IPS-18a (cell line): ENCODE measurements around the gene SHC1.

Experiments used
- H3K27ac ChIP-seq: one replicate; pipeline ENCODE4 v1.5.1; 2013; ENCODE audit warnings: low read length
- H3K27me3 ChIP-seq: one replicate; pipeline ENCODE4 v1.6.1; 2013; ENCODE audit warnings: mild to moderate bottlenecking, low read length; ENCODE audit not compliant: control insufficient read depth, insufficient read depth
- H3K36me3 ChIP-seq: one replicate; pipeline ENCODE4 v1.6.1; 2013; ENCODE audit warnings: low read depth, low read length; ENCODE audit not compliant: control insufficient read depth
- H3K4me1 ChIP-seq: one replicate; pipeline ENCODE4 v1.6.1; 2013; ENCODE audit warnings: low read depth, low read length; ENCODE audit not compliant: control insufficient read depth
- H3K4me3 ChIP-seq: one replicate; pipeline ENCODE4 v1.5.1; 2013; ENCODE audit warnings: low read length
- H3K9ac ChIP-seq: one replicate; pipeline ENCODE4 v1.6.1; 2013; ENCODE audit warnings: mild to moderate bottlenecking, low read length, moderate library complexity
- H3K9me3 ChIP-seq: one replicate; pipeline ENCODE4 v1.6.1; 2013; ENCODE audit warnings: low read depth, low read length; ENCODE audit not compliant: control insufficient read depth

The SHC1 gene

GRCh38 chr1:154970631-154971340 lies at the start of gene SHC1:
TSS of gene SHC1 (minus strand) at chr1:154970747. CDS start at chr1:154970526, 221 bp downstream.
- no peaks in the 10 kb centered on the region for H3K9me3 ChIP-seq
- peak within 1 kb of the TSS; percentile 82 for H3K27ac ChIP-seq
- H3K27me3 ChIP-seq, result no peaks in the 10 kb centered on the region
- H3K4me1 ChIP-seq, result peaks cover 15% of the 10 kb centered on the region
- peak within 1 kb of the TSS; percentile 90 for H3K4me3 ChIP-seq
- peak within 1 kb of the TSS; percentile 59 for H3K9ac ChIP-seq
- H3K36me3 ChIP-seq, result peaks cover 17% of the 10 kb centered on the region

GRCh38 chr1:155019377-155020245 lies 49.1 kb upstream of the SHC1 start:
- Histone ChIP-seq H3K4me3 (no peak overlapping the region), H3K4me1 (peaks cover 9% of the 10 kb centered on the region), H3K9ac (no peak overlapping the region), H3K27me3 (no peaks in the 10 kb centered on the region), H3K9me3 (no peaks in the 10 kb centered on the region), H3K27ac (no peak overlapping the region), H3K36me3 (peaks cover 8% of the 10 kb centered on the region)

GRCh38 chr1:155018617-155019348 lies 48.2 kb upstream of the SHC1 start:
- Histone ChIP-seq H3K9me3 (no peaks in the 10 kb centered on the region), H3K27ac (no peak overlapping the region), H3K4me3 (no peak overlapping the region), H3K27me3 (no peaks in the 10 kb centered on the region), H3K9ac (no peak overlapping the region), H3K4me1 (peaks cover 9% of the 10 kb centered on the region), H3K36me3 (peaks cover 10% of the 10 kb centered on the region)

- Histone ChIP-seq H3K27ac (no peak overlapping the region), H3K4me1 (peaks cover 15% of the 10 kb centered on the region), H3K27me3 (no peaks in the 10 kb centered on the region), H3K9ac (peak overlapping the region; percentile 68), H3K4me3 (peak overlapping the region; percentile 60), H3K9me3 (no peaks in the 10 kb centered on the region), H3K36me3 (peaks cover 10% of the 10 kb centered on the region)
These were observed 47.4 kb upstream of the SHC1 start for GRCh38 chr1:155017946-155018316.

- Histone ChIP-seq H3K4me3 (peak overlapping the region; percentile 60), H3K9me3 (no peaks in the 10 kb centered on the region), H3K27me3 (no peaks in the 10 kb centered on the region), H3K36me3 (peaks cover 10% of the 10 kb centered on the region), H3K9ac (peak overlapping the region; percentile 68), H3K27ac (peak overlapping the region; percentile 74), H3K4me1 (peaks cover 21% of the 10 kb centered on the region)
These were observed 46.7 kb upstream of the SHC1 start for GRCh38 chr1:155017041-155017945.

GRCh38 chr1:155016231-155016831 lies 45.8 kb upstream of the SHC1 start:
- H3K27ac ChIP-seq, result peak overlapping the region; percentile 74
- peak overlapping the region; percentile 68 for H3K9ac ChIP-seq
- no peaks in the 10 kb centered on the region for H3K27me3 ChIP-seq
- peaks cover 25% of the 10 kb centered on the region for H3K4me1 ChIP-seq
- H3K4me3 ChIP-seq, result peak overlapping the region; percentile 60
- H3K36me3 ChIP-seq, result peaks cover 10% of the 10 kb centered on the region
- H3K9me3 ChIP-seq, result no peaks in the 10 kb centered on the region

GRCh38 chr1:155015527-155016230 lies 45.1 kb upstream of the SHC1 start:
- Histone ChIP-seq H3K9me3 (no peaks in the 10 kb centered on the region), H3K36me3 (peaks cover 10% of the 10 kb centered on the region), H3K4me1 (peaks cover 25% of the 10 kb centered on the region), H3K4me3 (no peak overlapping the region), H3K27ac (no peak overlapping the region), H3K27me3 (no peaks in the 10 kb centered on the region), H3K9ac (no peak overlapping the region)

GRCh38 chr1:155014709-155015508 lies 44.4 kb upstream of the SHC1 start:
- H3K27ac ChIP-seq, result no peak overlapping the region
- peaks cover 10% of the 10 kb centered on the region for H3K36me3 ChIP-seq
- no peaks in the 10 kb centered on the region for H3K27me3 ChIP-seq
- no peak overlapping the region for H3K4me3 ChIP-seq
- H3K4me1 ChIP-seq, result peaks cover 25% of the 10 kb centered on the region
- H3K9ac ChIP-seq, result no peak overlapping the region
- H3K9me3 ChIP-seq, result no peaks in the 10 kb centered on the region

- H3K9ac ChIP-seq, result no peak overlapping the region
These were observed 43.1 kb upstream of the SHC1 start for GRCh38 chr1:155013632-155014031.

More at GRCh38 chr1:155013632-155014031, 43.1 kb upstream of the SHC1 start:
- H3K27me3 ChIP-seq, result no peaks in the 10 kb centered on the region
- H3K27ac ChIP-seq, result no peak overlapping the region
- peaks cover 10% of the 10 kb centered on the region for H3K36me3 ChIP-seq
- H3K4me3 ChIP-seq, result no peak overlapping the region
- H3K9me3 ChIP-seq, result no peaks in the 10 kb centered on the region
- peaks cover 31% of the 10 kb centered on the region for H3K4me1 ChIP-seq
